Hepatocyte (in vitro differentiated cells): ENCODE measurements around the gene SLC25A22. TPM values are rescaled to one million over a fixed set of nuclear protein-coding genes. Genes with fewer than 3 reads are reported as not detected.

ENCODE experiments used
- DNase-seq: peaks from one replicate; pipeline ENCODE4 v3.0.0-alpha.2; 2016; ENCODE audit warnings: low spot score
- H2AFZ ChIP-seq: fragments of 200-600 bp; sonication (generic); 2 replicates; pipeline ENCODE4 v1.6.0; 2016; ENCODE audit warnings: antibody characterized with exemption, mild to moderate bottlenecking
- H3K27ac ChIP-seq: fragments of 200-600 bp; sonication (generic); 2 replicates; pipeline ENCODE4 v1.5.1; 2016; ENCODE audit warnings: mild to moderate bottlenecking
- H3K27me3 ChIP-seq: fragments of 200-600 bp; sonication (generic); 2 replicates; pipeline ENCODE4 v1.6.1; 2016
- H3K36me3 ChIP-seq: fragments of 200-600 bp; sonication (generic); replicated peaks from 2 replicates; pipeline ENCODE4 v1.5.1; 2016; ENCODE audit warnings: low read depth; ENCODE audit not compliant: insufficient read depth
- H3K4me1 ChIP-seq: fragments of 200-600 bp; sonication (generic); 2 replicates; pipeline ENCODE4 v1.5.1; 2016; ENCODE audit warnings: mild to moderate bottlenecking, moderate library complexity; ENCODE audit not compliant: insufficient read depth
- H3K4me2 ChIP-seq: fragments of 200-600 bp; sonication (generic); 2 replicates; pipeline ENCODE4 v1.6.0; 2016
- H3K4me3 ChIP-seq: fragments of 200-600 bp; sonication (generic); 2 replicates; pipeline ENCODE4 v1.5.1; 2016; ENCODE audit warnings: mild to moderate bottlenecking
- H3K79me2 ChIP-seq: fragments of 200-600 bp; sonication (generic); 2 replicates; pipeline ENCODE4 v1.6.0; 2017; ENCODE audit warnings: mild to moderate bottlenecking
- H3K9me2 ChIP-seq: fragments of 200-600 bp; sonication (generic); replicated peaks from 2 replicates; pipeline ENCODE4 v1.6.0; 2017; ENCODE audit warnings: mild to moderate bottlenecking; ENCODE audit not compliant: insufficient read depth
- H3K9me3 ChIP-seq: fragments of 200-600 bp; sonication (generic); 2 replicates; pipeline ENCODE4 v1.5.1; 2016; ENCODE audit warnings: low read depth, mild to moderate bottlenecking
- H4K20me1 ChIP-seq: fragments of 200-600 bp; sonication (generic); 2 replicates; pipeline ENCODE4 v1.6.0; 2016; ENCODE audit warnings: mild to moderate bottlenecking; ENCODE audit not compliant: insufficient read depth, poor library complexity, severe bottlenecking
- EZH2 ChIP-seq: fragments of 200-600 bp; sonication (generic); IDR thresholded peaks from 2 replicates; pipeline ENCODE4 v1.6.1; 2016; ENCODE audit warnings: antibody characterized with exemption, mild to moderate bottlenecking, borderline replicate concordance
- EZH2phosphoT487 ChIP-seq: fragments of 200-600 bp; sonication (generic); IDR thresholded peaks from one replicate; pipeline ENCODE4 v1.6.1; 2018; ENCODE audit warnings: antibody characterized with exemption, mild to moderate bottlenecking, low read depth, moderate library complexity; ENCODE audit not compliant: unreplicated experiment, severe bottlenecking
- WGBS: methylation state at CpG from one replicate; pipeline ENCODE4 v1.1.6; 2016; ENCODE audit warnings: low lambda C conversion rate; ENCODE audit errors: missing lambda C conversion rate; 5-methylcytosine and 5-hydroxymethylcytosine counted together
- polyA plus RNA-seq: library from polyadenylated mRNA; unstranded; fragments of >200 nt; fragmentation: Nextera tagmentation; extraction: Ambion mirVana; gene quantifications from 2 replicates; pipeline ENCODE4 v1.2.1, GENCODE V29; 2016
- total RNA-seq: library from RNA; depleted of rRNA; stranded (reverse); fragments of >200 nt; gene quantifications from 2 replicates; pipeline ENCODE4 v1.2.3, GENCODE V29; 2014
- TF ChIP-seq, protein P1 (sequence below): fragments of 200-600 bp; sonication (generic); IDR thresholded peaks from 2 replicates; pipeline ENCODE4 v1.5.1; 2016; ENCODE audit warnings: antibody characterized with exemption, mild to moderate bottlenecking; ENCODE audit not compliant: poor library complexity

SLC25A22 gene
- total and polyA plus RNA-seq, 2 experiments from 2014 or later = 16.2 to 19.7 TPM

DNA sequence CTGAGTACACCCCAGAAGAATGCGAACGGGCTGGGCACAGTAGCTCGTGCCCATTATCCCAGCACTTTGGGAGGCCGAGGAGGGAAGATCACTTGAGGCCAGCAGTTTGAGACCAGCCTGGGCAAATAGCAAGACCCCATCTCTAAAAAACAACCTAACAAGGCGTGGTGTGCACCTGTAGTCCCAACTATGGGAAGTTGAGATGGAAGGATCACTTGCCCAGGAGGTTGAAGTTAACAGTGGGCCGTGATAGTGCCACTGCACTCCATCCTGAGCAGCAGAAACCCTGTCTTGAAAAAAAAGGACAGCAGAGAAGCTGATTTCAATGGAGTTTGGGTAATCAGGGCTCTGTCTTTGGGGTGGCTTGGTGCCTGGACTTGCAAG lies 15.0 kb upstream of the SLC25A22 start:
- peaks cover 34% of the 10 kb centered on the region for H3K79me2 ChIP-seq
- H3K4me2 ChIP-seq = no peak overlapping the region
- no peak overlapping the region for H3K4me3 ChIP-seq
- no peaks in the 10 kb centered on the region for H3K36me3 ChIP-seq
- H3K27me3 ChIP-seq = no peaks in the 10 kb centered on the region
- H3K9me2 ChIP-seq = no peaks in the 10 kb centered on the region
- WGBS = 98% methylated on average over 6 of the region's 6 CpGs
- H3K4me1 ChIP-seq = peaks cover 7% of the 10 kb centered on the region
- no peaks in the 10 kb centered on the region for H3K9me3 ChIP-seq
- no peak for DNase-seq
- H2AFZ ChIP-seq = no peak overlapping the region
- H4K20me1 ChIP-seq = peaks cover 22% of the 10 kb centered on the region
- TF ChIP-seq EZH2phosphoT487 (no peak), EZH2 (no peak)
- TF ChIP-seq, protein P1, sequence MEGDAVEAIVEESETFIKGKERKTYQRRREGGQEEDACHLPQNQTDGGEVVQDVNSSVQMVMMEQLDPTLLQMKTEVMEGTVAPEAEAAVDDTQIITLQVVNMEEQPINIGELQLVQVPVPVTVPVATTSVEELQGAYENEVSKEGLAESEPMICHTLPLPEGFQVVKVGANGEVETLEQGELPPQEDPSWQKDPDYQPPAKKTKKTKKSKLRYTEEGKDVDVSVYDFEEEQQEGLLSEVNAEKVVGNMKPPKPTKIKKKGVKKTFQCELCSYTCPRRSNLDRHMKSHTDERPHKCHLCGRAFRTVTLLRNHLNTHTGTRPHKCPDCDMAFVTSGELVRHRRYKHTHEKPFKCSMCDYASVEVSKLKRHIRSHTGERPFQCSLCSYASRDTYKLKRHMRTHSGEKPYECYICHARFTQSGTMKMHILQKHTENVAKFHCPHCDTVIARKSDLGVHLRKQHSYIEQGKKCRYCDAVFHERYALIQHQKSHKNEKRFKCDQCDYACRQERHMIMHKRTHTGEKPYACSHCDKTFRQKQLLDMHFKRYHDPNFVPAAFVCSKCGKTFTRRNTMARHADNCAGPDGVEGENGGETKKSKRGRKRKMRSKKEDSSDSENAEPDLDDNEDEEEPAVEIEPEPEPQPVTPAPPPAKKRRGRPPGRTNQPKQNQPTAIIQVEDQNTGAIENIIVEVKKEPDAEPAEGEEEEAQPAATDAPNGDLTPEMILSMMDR = no peak
- no peak overlapping the region for H3K27ac ChIP-seq

DNA sequence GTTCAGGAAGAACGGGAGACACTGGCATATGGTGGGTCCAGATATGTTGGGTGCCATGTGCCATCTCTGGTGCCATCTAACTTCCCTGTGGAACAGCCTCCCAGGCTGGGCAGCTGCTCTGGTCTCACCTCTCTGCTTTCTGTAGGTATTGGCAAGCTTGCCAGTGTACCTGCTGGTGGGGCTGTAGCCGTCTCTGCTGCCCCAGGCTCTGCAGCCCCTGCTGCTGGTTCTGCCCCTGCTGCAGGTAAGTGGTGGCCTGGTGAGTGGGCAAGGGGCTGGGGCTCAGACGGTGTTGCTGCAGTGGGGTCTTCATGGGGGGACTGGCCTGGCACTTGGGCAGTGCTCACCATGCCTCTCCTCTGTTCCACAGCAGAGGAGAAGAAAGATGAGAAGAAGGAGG lies 14.3 kb upstream of the SLC25A22 start:
- peaks cover 22% of the 10 kb centered on the region for H4K20me1 ChIP-seq
- WGBS = 96% methylated on average over 3 of the region's 3 CpGs
- H3K4me1 ChIP-seq = peaks cover 7% of the 10 kb centered on the region
- H3K9me2 ChIP-seq = no peaks in the 10 kb centered on the region
- no peak overlapping the region for H3K4me3 ChIP-seq
- no peaks in the 10 kb centered on the region for H3K27me3 ChIP-seq
- TF ChIP-seq EZH2 = no peak
- TF ChIP-seq EZH2phosphoT487 = no peak
- TF ChIP-seq, protein P1 = no peak
- DNase-seq = no peak
- peaks cover 40% of the 10 kb centered on the region for H3K79me2 ChIP-seq
- no peaks in the 10 kb centered on the region for H3K9me3 ChIP-seq
- H3K4me2 ChIP-seq = no peak overlapping the region
- no peak overlapping the region for H2AFZ ChIP-seq
- H3K27ac ChIP-seq = no peak overlapping the region
- no peaks in the 10 kb centered on the region for H3K36me3 ChIP-seq

DNA sequence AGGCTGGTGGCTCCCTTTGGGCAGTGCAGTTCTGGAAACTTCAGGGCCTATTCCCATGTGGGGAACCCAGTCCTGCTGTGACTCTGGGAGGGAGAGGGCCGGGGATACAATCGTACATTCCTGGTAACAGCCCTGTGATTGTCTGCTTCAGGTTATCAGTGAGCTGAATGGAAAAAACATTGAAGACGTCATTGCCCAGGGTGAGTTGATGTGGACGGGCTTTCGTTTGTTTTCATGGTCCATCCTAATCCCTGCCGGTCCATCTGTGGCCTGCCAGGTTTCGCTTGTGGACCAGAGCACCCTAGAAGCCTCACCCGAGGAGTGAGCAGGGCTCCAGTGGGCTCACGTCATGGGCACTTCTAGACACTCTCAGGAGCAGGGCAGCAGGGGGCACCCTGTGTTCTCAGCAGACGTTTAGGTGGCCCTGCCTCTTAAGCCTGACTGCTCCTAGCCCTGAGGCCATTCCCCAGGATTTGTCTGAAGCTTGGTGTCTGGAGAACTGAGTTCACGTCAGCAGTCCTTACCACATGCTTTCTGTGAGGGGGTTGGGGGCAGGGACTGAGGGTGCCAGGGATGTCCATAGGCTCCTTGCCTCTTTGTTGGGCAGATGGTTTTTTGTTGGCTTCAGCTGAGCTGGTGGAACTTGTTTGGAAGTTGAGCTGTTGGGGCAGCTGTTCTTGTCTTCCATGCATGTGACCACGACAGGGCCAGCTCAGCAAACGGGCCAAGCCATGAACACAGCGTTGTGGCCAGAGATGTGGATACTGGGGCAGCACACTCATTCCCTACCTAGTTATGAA lies 13.6 kb upstream of the SLC25A22 start:
- TF ChIP-seq, protein P1 = no peak
- TF ChIP-seq EZH2 (no peak), EZH2phosphoT487 (no peak)
- Histone ChIP-seq H4K20me1 (peaks cover 22% of the 10 kb centered on the region), H3K36me3 (no peaks in the 10 kb centered on the region), H3K27me3 (no peaks in the 10 kb centered on the region), H2AFZ (no peak overlapping the region), H3K9me3 (no peaks in the 10 kb centered on the region), H3K27ac (no peak overlapping the region), H3K4me3 (no peak overlapping the region), H3K4me2 (peak overlapping the region; percentile 98), H3K4me1 (peaks cover 7% of the 10 kb centered on the region), H3K9me2 (no peaks in the 10 kb centered on the region), H3K79me2 (peaks cover 44% of the 10 kb centered on the region)
- 85% methylated on average over 14 of the region's 14 CpGs for WGBS
- DNase-seq = no peak
